Stimulated activated naive CD8-positive, alpha-beta T cell treated with anti-CD3 and anti-CD28 coated beads, Interleukin-15, amount 100 ng/mL, for 72 hours (primary cell): ENCODE measurements around the gene FERMT2.
A peak's percentile ranks its signal among the peaks of the same experiment; 100 is the strongest.

ENCODE experiments used
- ATAC-seq: fragments of 150-1000 bp; cut with Tn5 transposase; 2 replicates; pipeline ENCODE4 v1.10.0; 2021; ENCODE audit warnings: mild to moderate bottlenecking, moderate library complexity
- DNase-seq, 2 donors: peaks; one replicate each; pipeline ENCODE4 v3.0.0; 2021 to 2022
- H3K27ac Mint-ChIP-seq, 2 donors: one replicate each; pipeline ENCODE4 v1.8.0; 2022; ENCODE audit warnings: mild to moderate bottlenecking in 2 of 2, mixed read lengths in 2 of 2, moderate library complexity in 2 of 2
- H3K27me3 Mint-ChIP-seq: one replicate; pipeline ENCODE4 v1.8.0; 2022; ENCODE audit warnings: mixed read lengths
- H3K4me1 Mint-ChIP-seq: one replicate; pipeline ENCODE4 v1.8.0; 2022; ENCODE audit warnings: mild to moderate bottlenecking, mixed read lengths
- H3K4me3 Mint-ChIP-seq, 2 donors: one replicate each; pipeline ENCODE4 v1.8.0; 2022; ENCODE audit warnings: mild to moderate bottlenecking in 2 of 2, mixed read lengths in 2 of 2, moderate library complexity in 1 of 2
- H3K9me3 Mint-ChIP-seq, 2 donors: one replicate each; pipeline ENCODE4 v1.8.0; 2022; ENCODE audit warnings: mixed read lengths in 2 of 2

The FERMT2 gene

GRCh38 chr14:52840877-52841276 is 110.0 kb downstream of the FERMT2 start:
- no peak overlapping the region for H3K27ac Mint-ChIP-seq
- DNase-seq (no peak), ATAC-seq (no peak)

GRCh38 chr14:52837451-52837850 is 113.4 kb downstream of the FERMT2 start:
- ATAC-seq: no peak
- Mint-ChIP-seq H3K27ac (no peak overlapping the region), H3K4me3 (no peak overlapping the region), H3K27me3 (no peaks in the 10 kb centered on the region), H3K9me3 (no peaks in the 10 kb centered on the region), H3K4me1 (no peaks in the 10 kb centered on the region)
- no peak for DNase-seq

More at GRCh38 chr14:52840877-52841276, 110.0 kb downstream of the FERMT2 start:
- Mint-ChIP-seq H3K27me3 (no peaks in the 10 kb centered on the region), H3K9me3 (no peaks in the 10 kb centered on the region), H3K4me1 (no peaks in the 10 kb centered on the region), H3K4me3 (no peak overlapping the region)

GRCh38 chr14:52836063-52836462 is 114.8 kb downstream of the FERMT2 start:
- no peaks in the 10 kb centered on the region for H3K9me3 Mint-ChIP-seq

DNA sequence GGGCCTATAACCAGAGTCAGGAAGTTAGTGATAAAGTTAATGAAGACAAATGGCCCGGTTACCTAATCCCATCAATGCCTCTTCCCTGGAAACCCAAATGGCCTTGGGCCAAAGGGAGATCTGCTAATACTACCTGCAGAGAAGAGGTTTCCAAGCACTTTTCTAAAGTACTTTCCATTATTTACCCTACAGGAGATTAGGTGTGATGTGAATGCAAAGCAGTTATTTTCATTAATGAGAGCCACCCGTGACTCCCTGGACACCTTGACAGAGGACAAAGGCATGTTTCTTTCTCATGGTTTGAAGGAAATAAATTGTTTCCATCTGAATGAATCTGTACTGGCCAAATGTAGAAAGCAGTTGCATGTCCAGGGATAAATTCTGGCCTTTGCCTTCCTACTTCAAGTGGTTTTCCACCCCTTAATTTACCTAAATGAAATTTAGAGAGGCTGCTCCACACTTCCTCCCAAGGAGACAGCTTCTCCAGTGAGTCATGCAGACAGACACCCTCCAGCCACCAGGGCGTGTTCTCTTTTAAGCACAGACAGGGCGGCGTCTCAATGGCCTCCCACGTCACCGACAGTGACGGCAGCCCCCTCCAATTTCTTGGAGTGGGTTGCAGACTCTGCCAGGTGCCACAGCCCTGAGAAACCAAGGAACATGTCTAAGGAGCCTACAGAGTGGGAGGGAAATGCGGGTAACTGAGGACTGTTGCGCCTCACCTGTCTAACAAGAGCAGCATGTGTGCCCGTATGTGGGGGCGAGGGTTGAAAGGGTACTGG is 115.5 kb downstream of the FERMT2 start:
- Mint-ChIP-seq H3K27ac (peak overlapping the region in 1 of 2 donors; percentile 19), H3K4me1 (no peaks in the 10 kb centered on the region), H3K9me3 (no peaks in the 10 kb centered on the region), H3K4me3 (no peak overlapping the region), H3K27me3 (peaks cover 7% of the 10 kb centered on the region)
- DNase-seq: no peak
- no peak for ATAC-seq

More at GRCh38 chr14:52836063-52836462, 114.8 kb downstream of the FERMT2 start:
- no peaks in the 10 kb centered on the region for H3K4me1 Mint-ChIP-seq
- H3K27me3 Mint-ChIP-seq: peaks cover 7% of the 10 kb centered on the region
- DNase-seq (no peak), ATAC-seq (no peak)
- H3K27ac Mint-ChIP-seq: no peak overlapping the region
- H3K4me3 Mint-ChIP-seq: no peak overlapping the region

DNA sequence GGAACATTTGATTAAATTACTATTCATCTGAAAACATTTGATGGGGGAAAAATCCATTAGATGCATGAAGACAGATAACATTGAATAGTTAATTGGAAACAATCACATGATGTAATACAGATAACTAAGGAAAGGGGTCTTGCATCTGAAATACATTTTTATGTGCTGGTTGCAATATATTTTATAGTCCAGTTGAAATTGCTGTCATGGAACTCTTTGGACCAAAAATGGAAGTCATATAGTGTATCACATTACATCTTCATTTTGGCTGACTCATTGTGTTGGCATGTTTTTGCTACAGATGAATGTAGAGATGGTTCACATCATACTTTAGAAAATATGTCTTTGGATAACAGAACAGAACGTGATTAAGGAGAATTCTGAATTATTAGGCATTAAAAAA is 116.4 kb downstream of the FERMT2 start:
- no peak for ATAC-seq
- Mint-ChIP-seq H3K4me1 (no peaks in the 10 kb centered on the region), H3K4me3 (no peak overlapping the region), H3K9me3 (no peaks in the 10 kb centered on the region), H3K27me3 (peaks cover 7% of the 10 kb centered on the region), H3K27ac (no peak overlapping the region)
- DNase-seq: no peak

- Mint-ChIP-seq H3K27ac (no peak overlapping the region), H3K4me1 (no peaks in the 10 kb centered on the region), H3K4me3 (no peak overlapping the region), H3K27me3 (peaks cover 7% of the 10 kb centered on the region), H3K9me3 (no peaks in the 10 kb centered on the region)
- ATAC-seq: no peak
- DNase-seq: no peak
These were observed 117.0 kb downstream of the FERMT2 start for GRCh38 chr14:52833891-52834290.

GRCh38 chr14:52829527-52830185 is 121.2 kb downstream of the FERMT2 start:
- no peak overlapping the region for H3K27ac Mint-ChIP-seq
- DNase-seq: no peak
- H3K4me3 Mint-ChIP-seq: no peak overlapping the region
- ATAC-seq: no peak
- peaks cover 7% of the 10 kb centered on the region for H3K27me3 Mint-ChIP-seq
- H3K9me3 Mint-ChIP-seq: no peaks in the 10 kb centered on the region
- no peaks in the 10 kb centered on the region for H3K4me1 Mint-ChIP-seq

- DNase-seq: no peak
- Mint-ChIP-seq H3K27ac (no peak overlapping the region), H3K9me3 (no peaks in the 10 kb centered on the region), H3K4me3 (no peak overlapping the region), H3K27me3 (peaks cover 7% of the 10 kb centered on the region), H3K4me1 (no peaks in the 10 kb centered on the region)
- no peak for ATAC-seq
These were observed 123.4 kb downstream of the FERMT2 start for GRCh38 chr14:52827426-52827825.

DNA sequence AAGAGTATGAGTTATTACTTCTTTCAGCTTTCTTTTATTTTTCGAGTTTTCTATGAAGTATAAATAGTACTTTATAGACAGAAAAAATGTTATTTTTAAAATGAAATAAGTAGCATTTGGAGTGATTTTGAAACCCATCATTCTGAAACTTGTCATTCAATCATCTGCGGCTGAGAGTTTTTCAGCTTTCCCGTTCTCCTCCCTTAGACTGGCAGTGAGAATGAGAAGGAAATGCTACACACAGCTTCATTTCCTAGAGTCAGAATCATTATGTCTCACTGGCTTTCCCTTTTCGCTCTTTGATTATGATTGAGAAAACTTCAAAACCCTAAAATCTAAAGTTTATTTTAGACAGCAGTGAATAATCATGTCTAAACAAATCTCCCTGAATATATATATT is 125.8 kb downstream of the FERMT2 start:
- no peak overlapping the region for H3K27ac Mint-ChIP-seq
- no peak for ATAC-seq
- no peaks in the 10 kb centered on the region for H3K4me1 Mint-ChIP-seq
- no peak overlapping the region for H3K4me3 Mint-ChIP-seq
- no peaks in the 10 kb centered on the region for H3K9me3 Mint-ChIP-seq
- DNase-seq: no peak
- no peaks in the 10 kb centered on the region for H3K27me3 Mint-ChIP-seq

GRCh38 chr14:52824462-52824861 is 126.4 kb downstream of the FERMT2 start:
- Mint-ChIP-seq H3K4me3 (no peak overlapping the region), H3K4me1 (no peaks in the 10 kb centered on the region), H3K27me3 (no peaks in the 10 kb centered on the region), H3K9me3 (no peaks in the 10 kb centered on the region), H3K27ac (no peak overlapping the region)
- DNase-seq (no peak), ATAC-seq (no peak)

GRCh38 chr14:52821805-52822250 is 129.0 kb downstream of the FERMT2 start:
- Mint-ChIP-seq H3K27ac (no peak overlapping the region), H3K4me1 (no peaks in the 10 kb centered on the region), H3K4me3 (no peak overlapping the region), H3K9me3 (no peaks in the 10 kb centered on the region), H3K27me3 (no peaks in the 10 kb centered on the region)
- ATAC-seq (no peak), DNase-seq (no peak)

DNA sequence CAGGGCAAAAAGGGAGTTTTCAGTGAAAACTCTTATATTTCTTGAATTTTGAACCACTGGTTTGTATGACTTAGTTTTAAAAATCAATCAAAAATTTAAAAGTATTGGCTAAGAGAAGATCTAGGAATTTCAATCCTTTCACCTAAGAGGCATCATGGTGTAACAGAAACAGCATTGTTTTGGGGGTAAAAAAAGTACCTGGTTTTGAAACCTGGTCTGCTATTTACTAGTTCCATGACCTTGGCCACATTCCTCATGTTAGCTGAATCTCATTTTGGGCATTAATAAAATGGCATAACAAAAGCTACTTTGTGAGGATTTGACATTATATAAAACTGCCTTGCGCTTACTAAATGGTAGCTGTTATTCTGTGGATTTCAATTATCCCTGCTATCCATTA is 142.7 kb downstream of the FERMT2 start:
- H3K27ac Mint-ChIP-seq: no peak overlapping the region
- H3K27me3 Mint-ChIP-seq: no peaks in the 10 kb centered on the region
- no peaks in the 10 kb centered on the region for H3K4me1 Mint-ChIP-seq
- H3K9me3 Mint-ChIP-seq: no peaks in the 10 kb centered on the region
- DNase-seq: no peak
- ATAC-seq: no peak
- no peak overlapping the region for H3K4me3 Mint-ChIP-seq
